AG04450 (cell line): Measurements from ENCODE around the gene XPR1. TPM values are rescaled to one million over a fixed set of nuclear protein-coding genes. Genes with fewer than 3 reads are reported as not detected.

ENCODE experiments used
- CTCF ChIA-PET: fragments of 300-600, 350-600 bp; formaldehyde crosslinking; extraction: SDS; loops from one replicate; lab custom pipeline; 2022; ENCODE audit warnings: antibody characterized with exemption, inconsistent platforms; lab: Charles Lee
- POLR2A ChIA-PET: fragments of 350-600 bp; formaldehyde crosslinking; extraction: SDS; loops from one replicate; lab custom pipeline; 2021; ENCODE audit warnings: antibody characterized with exemption, inconsistent platforms; lab: Yijun Ruan, JAX
- DNase-seq: peaks from one replicate; pipeline ENCODE4 v3.0.0-alpha.2; 2011; ENCODE audit warnings: low read depth, low spot score
- H3K27ac ChIP-seq: one replicate; pipeline ENCODE4 v1.5.1; 2012; ENCODE audit warnings: low read depth, low read length, control low read depth
- H3K27me3 ChIP-seq: one replicate; pipeline ENCODE4 v1.6.0; 2012; ENCODE audit warnings: low read length; ENCODE audit not compliant: control insufficient read depth, insufficient read depth
- H3K4me3 ChIP-seq: 2 replicates; pipeline ENCODE4 v1.5.1; 2011; ENCODE audit warnings: mild to moderate bottlenecking, low read depth, low read length, control low read depth
- H3K9me3 ChIP-seq: 2 replicates; pipeline ENCODE4 v1.5.1; 2012; ENCODE audit warnings: low read length; ENCODE audit not compliant: control insufficient read depth, insufficient read depth
- CTCF ChIP-seq: IDR thresholded peaks from 2 replicates; pipeline ENCODE4 v1.5.1; 2011; ENCODE audit warnings: low read depth, low read length, control low read depth, inconsistent platforms
- polyA plus RNA-seq: library from polyadenylated mRNA; depleted of rRNA; stranded (reverse); fragments of >200 nt; gene quantifications from 2 replicates; pipeline ENCODE4 v1.2.3, GENCODE V29; 2011

Gene XPR1
- polyA plus RNA-seq, 1 experiment, result 63.2 TPM

- no peak overlapping the region for H3K27ac ChIP-seq
- ChIA-PET POLR2A (no interaction called here), CTCF (interaction anchor here (0.6 to 7.4 kb wide), 6 partner anchors 13 to 467 kb away, joined by 3 to 131 read pairs (median 38); no protein-coding TSS in a partner anchor)
- H3K27me3 ChIP-seq, result no peaks in the 10 kb centered on the region
- no peak for TF ChIP-seq CTCF
- H3K4me3 ChIP-seq, result no peak overlapping the region
- DNase-seq, result no peak
- H3K9me3 ChIP-seq, result no peaks in the 10 kb centered on the region
These were observed 228.7 kb downstream of the XPR1 start for GRCh38 chr1:180860535-180860934.

GRCh38 chr1:180862305-180862704, 230.5 kb downstream of the XPR1 start:
- Histone ChIP-seq H3K27ac (no peak overlapping the region), H3K9me3 (no peaks in the 10 kb centered on the region), H3K4me3 (no peak overlapping the region), H3K27me3 (no peaks in the 10 kb centered on the region)
- DNase-seq, result no peak
- ChIA-PET POLR2A (interaction anchor here (2.4 kb wide), 1 partner anchor 346 kb away, joined by 6 read pairs; no protein-coding TSS in a partner anchor), CTCF (interaction anchor here (0.6 to 7.4 kb wide), 32 partner anchors 8 to 380 kb away, joined by 3 to 131 read pairs (median 6); partner anchors contain the start of gene XPR1)
- TF ChIP-seq CTCF, result no peak

- peak; percentile 26 for DNase-seq
- Histone ChIP-seq H3K27me3 (no peaks in the 10 kb centered on the region), H3K4me3 (no peak overlapping the region), H3K27ac (no peak overlapping the region), H3K9me3 (no peaks in the 10 kb centered on the region)
- ChIA-PET CTCF (interaction anchor here (0.6 to 7.4 kb wide), 39 partner anchors 9 to 381 kb away, joined by 3 to 131 read pairs (median 6); partner anchors contain the start of gene XPR1), POLR2A (interaction anchor here (2.4 kb wide), 1 partner anchor 347 kb away, joined by 6 read pairs; no protein-coding TSS in a partner anchor)
- peak; percentile 62 for TF ChIP-seq CTCF
These were observed 231.4 kb downstream of the XPR1 start for GRCh38 chr1:180863158-180863775.

GRCh38 chr1:180881806-180882509, 250.1 kb downstream of the XPR1 start:
- no peak overlapping the region for H3K27ac ChIP-seq
- no peaks in the 10 kb centered on the region for H3K9me3 ChIP-seq
- CTCF ChIA-PET, result interaction anchor here (0.5 to 9.7 kb wide), 46 partner anchors 9 to 599 kb away, joined by 3 to 135 read pairs (median 4); partner anchors contain the start of genes KIAA1614 and MR1
- no peaks in the 10 kb centered on the region for H3K27me3 ChIP-seq
- H3K4me3 ChIP-seq, result no peak overlapping the region
- TF ChIP-seq CTCF, result peak; percentile 60
- POLR2A ChIA-PET, result interaction anchor here (0.6 to 1.0 kb wide), 5 partner anchors 9 to 271 kb away, joined by 3 read pairs; partner anchors contain the start of gene STX6
- no peak for DNase-seq
